GM13977 (cell line): ENCODE results near the gene NOC2L.
"Not testable (repeated sequence)": the region's sequence is repeated elsewhere in the genome, so short reads cannot be mapped to it uniquely, and the experiment has no call there.

ENCODE experiments used
- DNase-seq: peaks from one replicate; pipeline ENCODE4 v3.0.0; 2012; ENCODE audit warnings: low spot score
- CTCF ChIP-seq: IDR thresholded peaks from 2 replicates; pipeline ENCODE4 v1.5.1; 2012; ENCODE audit warnings: mild to moderate bottlenecking, control low read depth; ENCODE audit not compliant: insufficient read depth; ENCODE audit errors: extremely low read depth, missing control alignments
- in situ Hi-C: fragments of 300-500 bp; cut with MboI; formaldehyde crosslinking; loops from one replicate; pipeline ENCODE4 v1.12.0; 2022; ENCODE audit warnings: low sequenced_read_pairs, low pct_unique_long_range_greater_than_20kb, mixed read lengths, inconsistent platforms; ENCODE audit not compliant: unreplicated experiment

NOC2L gene

GRCh38 chr1:947958-948357, 11.1 kb downstream of the NOC2L start:
- in situ Hi-C loops = no loop called here
- TF ChIP-seq CTCF = no peak
- DNase-seq = no peak

- DNase-seq, in situ Hi-C loops: not testable (repeated sequence)
These were observed 12.2 kb downstream of the NOC2L start for GRCh38 chr1:946811-947210.

GRCh38 chr1:945688-946556, 13.1 kb downstream of the NOC2L start:
- no peak for TF ChIP-seq CTCF
- DNase-seq = no peak
- in situ Hi-C loops = no loop called here

GRCh38 chr1:944341-945325, 14.4 kb downstream of the NOC2L start:
- no peak for DNase-seq
- in situ Hi-C loops = no loop called here

GRCh38 chr1:943545-944340, 15.3 kb downstream of the NOC2L start:
- no peak for TF ChIP-seq CTCF
- in situ Hi-C loops = no loop called here

More at GRCh38 chr1:944341-945325, 14.4 kb downstream of the NOC2L start:
- no peak for TF ChIP-seq CTCF

GRCh38 chr1:942864-943533, 16.1 kb downstream of the NOC2L start:
- no peak for DNase-seq
- in situ Hi-C loops = no loop called here
- TF ChIP-seq CTCF = no peak

More at GRCh38 chr1:943545-944340, 15.3 kb downstream of the NOC2L start:
- DNase-seq = no peak
